Stomach (tissue), 9 donors: ENCODE results near the gene SLC5A2. TPM values are rescaled to one million over a fixed set of nuclear protein-coding genes. Genes with fewer than 3 reads are reported as not detected.
"Not testable (repeated sequence)": the region's sequence is repeated elsewhere in the genome, so short reads cannot be mapped to it uniquely, and the experiment has no call there.

Source experiments
- DNase-seq, 2 donors: peaks; one replicate each; pipeline versions ENCODE4 v3.0.0 to v3.0.0-alpha.2; 2013 to 2019
- H3K27ac ChIP-seq, 5 donors: fragments of 200-600 bp in 4 of 5; sonication (generic) in 4 of 5; one replicate each; pipeline ENCODE4 v1.5.1; 2013 to 2019; ENCODE audit warnings: mild to moderate bottlenecking in 1 of 5, moderate library complexity in 1 of 5
- H3K27me3 ChIP-seq, 3 donors: fragments of 200-600 bp; sonication (generic); one replicate each; pipeline ENCODE4 v1.5.1; 2017 to 2019; ENCODE audit warnings: mixed run types in 1 of 3
- H3K36me3 ChIP-seq, 4 donors: fragments of 200-600 bp; sonication (generic); 1 replicate in 3 of 4; 2 replicates in 1 of 4; pipeline ENCODE4 v1.5.1; 2016 to 2019
- H3K4me1 ChIP-seq, 4 donors: fragments of 200-600 bp; sonication (generic); one replicate each; pipeline ENCODE4 v1.5.1; 2016 to 2019
- H3K4me3 ChIP-seq, 4 donors: fragments of 200-600 bp; sonication (generic) in 3 of 4; one replicate each; pipeline ENCODE4 v1.5.1; 2016 to 2019; ENCODE audit warnings: mild to moderate bottlenecking in 1 of 4
- H3K9me3 ChIP-seq, 4 donors: fragments of 200-600 bp; sonication (generic); one replicate each; pipeline ENCODE4 v1.5.1; 2016 to 2019
- EP300 ChIP-seq: sonication (generic); formaldehyde crosslinking; IDR thresholded peaks from one replicate; pipeline ENCODE4 v1.6.1; 2017; ENCODE audit warnings: antibody characterized with exemption
- POLR2A ChIP-seq, 4 donors: fragments of 450-650 bp; IDR thresholded peaks; one replicate each; pipeline ENCODE4 v1.6.1; 2016; ENCODE audit warnings: antibody characterized with exemption in 4 of 4, control low read depth in 2 of 4, mild to moderate bottlenecking in 1 of 4, moderate library complexity in 1 of 4
- POLR2AphosphoS5 ChIP-seq, 3 donors: sonication (generic); formaldehyde crosslinking; IDR thresholded peaks; one replicate each; pipeline ENCODE4 v1.6.1; 2016; ENCODE audit warnings: antibody characterized with exemption in 3 of 3
- WGBS, 5 donors: extraction: QIAGEN DNeasy Blood & Tissue Kit in 3 of 5; methylation state at CpG; one replicate each; pipeline versions ENCODE4 v1.1.5 to v1.1.7; 2013 to 2018; 5-methylcytosine and 5-hydroxymethylcytosine counted together
- intact Hi-C: fragments of 100-400 bp; cut with DNase I; formaldehyde crosslinking; loops from one replicate; pipeline ENCODE4 v1.15.1; 2023; ENCODE audit warnings: low total_unique reads
- polyA plus RNA-seq, 3 donors: library from polyadenylated mRNA; stranded (reverse); fragments of 200-250 nt; gene quantifications; one replicate each; pipeline ENCODE4 v1.2.3, GENCODE V29; 2013
- total RNA-seq, 5 donors: library from RNA; depleted of rRNA; stranded (reverse); fragments of >200 nt; gene quantifications; one replicate each; pipeline versions ENCODE4 v1.1.0 to v1.2.3, GENCODE V29; 2014 to 2016
- TF ChIP-seq, protein P1 (sequence below), 7 experiments: fragments of 450-650 bp in 4 of 7; fragments of 200-600 bp in 3 of 7; sonication (generic) in 3 of 7; IDR thresholded peaks; one replicate each; pipeline ENCODE4 v1.5.1; 2016 to 2019; ENCODE audit warnings: antibody characterized with exemption in 7 of 7, control low read depth in 2 of 7, mild to moderate bottlenecking in 1 of 7
- donor health status: healthy with polysubstance abuse.
- donor health status: Bipolar disorder and iron deficiency.
- donor health status: healthy.

Gene SLC5A2
- total and polyA plus RNA-seq, 8 donors: 0.62 to 1.8 (median 0.76) TPM; not detected in 5

DNA sequence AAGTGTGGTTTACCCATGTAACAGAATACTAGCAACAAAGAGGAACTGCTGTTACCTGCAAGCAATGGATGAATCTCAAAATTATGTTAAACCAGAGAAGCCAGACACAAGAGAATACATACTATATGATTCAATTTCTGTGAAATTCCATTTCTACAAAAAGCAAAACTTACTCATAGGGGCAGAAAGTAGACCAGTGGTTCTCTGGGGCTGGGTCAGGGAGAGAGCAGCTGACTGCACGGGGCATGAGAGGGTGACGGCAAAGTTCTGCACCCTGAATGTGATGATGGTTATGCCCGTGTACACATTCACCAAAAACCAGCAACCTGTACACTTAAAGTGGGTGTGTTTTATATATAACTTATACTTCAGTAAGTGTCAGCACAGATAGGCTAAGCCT, 43.4 kb upstream of the SLC5A2 start:
- peaks cover 5 to 13% (median 12%) of the 10 kb centered on the region in 4 donors for H3K4me1 ChIP-seq
- intact Hi-C loops: no loop called here

GRCh38 chr16:31440516-31441184, 42.3 kb upstream of the SLC5A2 start:
- Histone ChIP-seq H3K36me3 (peaks cover 0 to 11% (median 0%) of the 10 kb centered on the region in 4 donors), H3K9me3 (no peaks in the 10 kb centered on the region), H3K4me1 (peaks cover 5 to 13% (median 12%) of the 10 kb centered on the region in 4 donors), H3K27me3 (no peaks in the 10 kb centered on the region), H3K4me3 (no peak overlapping the region), H3K27ac (no peak overlapping the region)
- DNase-seq: no peak
- intact Hi-C loops: loop anchor here (5.0 kb wide), 1 partner anchor 458 kb away; no protein-coding TSS in a partner anchor
- TF ChIP-seq, protein P1, sequence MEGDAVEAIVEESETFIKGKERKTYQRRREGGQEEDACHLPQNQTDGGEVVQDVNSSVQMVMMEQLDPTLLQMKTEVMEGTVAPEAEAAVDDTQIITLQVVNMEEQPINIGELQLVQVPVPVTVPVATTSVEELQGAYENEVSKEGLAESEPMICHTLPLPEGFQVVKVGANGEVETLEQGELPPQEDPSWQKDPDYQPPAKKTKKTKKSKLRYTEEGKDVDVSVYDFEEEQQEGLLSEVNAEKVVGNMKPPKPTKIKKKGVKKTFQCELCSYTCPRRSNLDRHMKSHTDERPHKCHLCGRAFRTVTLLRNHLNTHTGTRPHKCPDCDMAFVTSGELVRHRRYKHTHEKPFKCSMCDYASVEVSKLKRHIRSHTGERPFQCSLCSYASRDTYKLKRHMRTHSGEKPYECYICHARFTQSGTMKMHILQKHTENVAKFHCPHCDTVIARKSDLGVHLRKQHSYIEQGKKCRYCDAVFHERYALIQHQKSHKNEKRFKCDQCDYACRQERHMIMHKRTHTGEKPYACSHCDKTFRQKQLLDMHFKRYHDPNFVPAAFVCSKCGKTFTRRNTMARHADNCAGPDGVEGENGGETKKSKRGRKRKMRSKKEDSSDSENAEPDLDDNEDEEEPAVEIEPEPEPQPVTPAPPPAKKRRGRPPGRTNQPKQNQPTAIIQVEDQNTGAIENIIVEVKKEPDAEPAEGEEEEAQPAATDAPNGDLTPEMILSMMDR (IDR thresholded peaks at IDR 0.05): no peak
- TF ChIP-seq POLR2AphosphoS5 (IDR thresholded peaks at IDR 0.05): no peak
- 61 to 85% (median 74%) methylated on average over 4 of the region's 4 CpGs for WGBS, 5 donors

More for the DNA sequence above, 43.4 kb upstream of the SLC5A2 start:
- Histone ChIP-seq H3K9me3 (no peaks in the 10 kb centered on the region), H3K27me3 (no peaks in the 10 kb centered on the region), H3K4me3 (no peak overlapping the region), H3K36me3 (peaks cover 0 to 14% (median 0%) of the 10 kb centered on the region in 4 donors), H3K27ac (no peak overlapping the region)
- TF ChIP-seq POLR2AphosphoS5 (IDR thresholded peaks at IDR 0.05): no peak
- TF ChIP-seq, protein P1 (IDR thresholded peaks at IDR 0.05): no peak
- TF ChIP-seq EP300: no peak
- TF ChIP-seq POLR2A (IDR thresholded peaks at IDR 0.05): no peak
- 75 to 92% (median 84%) methylated on average over 3 of the region's 3 CpGs for WGBS, 5 donors
- no peak for DNase-seq

DNA sequence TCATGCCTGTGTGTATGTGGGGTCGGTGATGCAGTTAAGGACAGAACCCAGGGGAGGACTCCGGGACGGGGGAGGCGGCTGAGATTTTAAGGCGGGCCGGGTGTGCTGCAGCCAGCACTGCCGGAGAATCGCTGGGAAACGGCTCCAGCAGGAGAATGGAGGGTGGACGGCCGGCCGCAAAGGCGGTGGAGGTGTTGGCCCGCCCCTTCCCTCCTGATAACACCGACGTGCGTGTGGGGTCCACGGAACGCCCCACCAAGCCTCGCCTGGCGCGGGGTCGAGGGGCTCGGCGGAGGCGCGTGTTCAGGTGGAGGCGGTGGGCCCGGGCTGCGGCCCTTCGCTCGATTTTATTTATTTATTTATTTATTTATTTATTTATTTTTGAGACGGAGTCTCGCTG, 41.0 kb upstream of the SLC5A2 start:
- intact Hi-C loops: loop anchor here (5.0 kb wide), 1 partner anchor 460 kb away; no protein-coding TSS in a partner anchor
- Histone ChIP-seq H3K4me1 (peaks cover 5 to 13% (median 12%) of the 10 kb centered on the region in 4 donors), H3K27me3 (no peaks in the 10 kb centered on the region), H3K4me3 (peak overlapping the region; percentile 70 to 89 (median 74)), H3K9me3 (no peaks in the 10 kb centered on the region), H3K27ac (peak overlapping the region in 3 of 5 donors; percentile 89 to 95 (median 92)), H3K36me3 (no peaks in the 10 kb centered on the region)
- 46 to 78% (median 62%) methylated on average over 27 to 34 of the region's 34 CpGs for WGBS, 5 donors
- DNase-seq: no peak
- TF ChIP-seq EP300 (no peak), POLR2A (IDR thresholded peaks at IDR 0.05) (no peak), POLR2AphosphoS5 (IDR thresholded peaks at IDR 0.05) (no peak)
- TF ChIP-seq, protein P1 (IDR thresholded peaks at IDR 0.05): no peak

DNA sequence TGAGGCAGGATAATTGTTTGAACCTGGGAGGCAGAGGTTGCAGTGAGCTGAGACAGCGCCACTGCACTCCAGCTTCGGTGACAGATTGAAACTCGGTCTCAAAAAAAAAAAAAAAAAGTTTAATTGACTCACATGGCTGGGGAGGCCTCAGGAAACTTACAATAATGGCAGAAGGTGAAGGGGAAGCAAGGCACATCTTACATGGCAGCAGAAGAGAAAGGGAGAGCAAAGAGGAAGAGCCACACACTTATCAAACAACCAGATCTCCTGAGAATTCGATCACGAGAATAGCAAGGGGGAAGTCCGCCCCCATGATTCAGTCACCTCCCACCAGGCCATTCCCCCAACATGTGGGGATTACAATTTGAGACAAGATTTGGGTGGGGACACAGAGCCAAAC, 37.0 kb upstream of the SLC5A2 start:
- H3K4me3 ChIP-seq, H3K9me3 ChIP-seq, DNase-seq, H3K27me3 ChIP-seq, H3K27ac ChIP-seq, intact Hi-C loops, H3K36me3 ChIP-seq: not testable (repeated sequence)
- H3K4me1 ChIP-seq: peaks cover 5 to 13% (median 12%) of the 10 kb centered on the region in 4 donors
- WGBS, 5 donors: 75 to 81% (median 78%) methylated on average over 6 of the region's 6 CpGs

DNA sequence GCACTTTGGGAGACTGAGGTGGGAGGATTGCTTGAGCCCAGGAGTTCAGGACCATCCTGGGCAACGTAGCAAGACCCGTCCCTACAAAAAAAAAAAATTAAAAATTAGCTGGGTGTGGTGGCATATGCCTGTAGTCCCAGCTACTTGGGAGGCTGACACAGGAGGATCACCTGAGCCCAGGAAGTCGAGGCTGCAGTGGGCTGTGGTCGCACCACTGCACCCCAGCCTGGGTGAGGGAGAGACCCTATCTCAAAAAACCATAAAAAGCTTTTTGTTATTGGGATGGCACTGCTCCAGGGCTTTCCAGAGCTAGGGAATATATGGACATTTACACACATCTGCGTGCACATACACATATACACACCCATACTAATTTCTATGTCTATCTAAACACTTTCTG, 31.7 kb upstream of the SLC5A2 start:
- 72 to 81% (median 77%) methylated on average over 5 of the region's 5 CpGs for WGBS, 5 donors
- TF ChIP-seq EP300: no peak
- no peak for TF ChIP-seq POLR2A (IDR thresholded peaks at IDR 0.05)
- TF ChIP-seq POLR2AphosphoS5 (IDR thresholded peaks at IDR 0.05): no peak
- TF ChIP-seq, protein P1 (IDR thresholded peaks at IDR 0.05): no peak
- DNase-seq: no peak
- Histone ChIP-seq H3K27me3 (no peaks in the 10 kb centered on the region), H3K4me1 (peaks cover 39 to 51% (median 47%) of the 10 kb centered on the region in 4 donors), H3K4me3 (no peak overlapping the region), H3K36me3 (no peaks in the 10 kb centered on the region), H3K27ac (peak overlapping the region in 4 of 5 donors; percentile 61 to 74 (median 66)), H3K9me3 (no peaks in the 10 kb centered on the region)
- intact Hi-C loops: loop anchor here (10.0 kb wide), 1 partner anchor 266 kb away; the partner anchor contains the start of gene FUS
